K562 (cell line): Measurements from ENCODE around the gene SLAMF9. TPM values are rescaled to one million over a fixed set of nuclear protein-coding genes. Genes with fewer than 3 reads are reported as not detected.

Experiments used
- ATAC-seq: fragments of 200-7000 bp; cut with Tn5 transposase; 3 replicates; pipeline ENCODE4 v1.9.1; 2020; ENCODE audit warnings: moderate library complexity
- BruUV-seq: library from RNA; stranded (reverse); fragments of 400-500 nt; replicated peaks from 2 replicates; lab custom pipeline; 2021; lab: Mats Ljungman, UMichigan
- CTCF ChIA-PET: fragments of 300-600 bp; formaldehyde crosslinking; extraction: SDS; loops from one replicate; lab custom pipeline; 2021; ENCODE audit warnings: low intra/inter-chr PET ratio; lab: Yijun Ruan, JAX
- POLR2A ChIA-PET: fragments of 300-600, 350-650 bp; sonication (Branson Sonifier 250); formaldehyde crosslinking; extraction: SDS; loops from one replicate; lab custom pipeline; 2021; ENCODE audit warnings: antibody characterized with exemption, inconsistent platforms; lab: Yijun Ruan, JAX
- DNase-seq, 4 experiments: peaks; one replicate each; pipeline versions ENCODE4 v3.0.0 to v3.0.0-alpha.2; 2011 to 2018; ENCODE audit warnings: low spot score in 3 of 4, mixed read lengths in 3 of 4; ENCODE audit errors: extremely low read depth in 1 of 4
- FAIRE-seq: peaks from 2 replicates; lab custom pipeline; 2011; peaks lifted over from hg19 to GRCh38; lab: Jason Lieb, UNC
- H2AFZ ChIP-seq: 2 replicates; pipeline ENCODE4 v1.6.0; 2011; ENCODE audit warnings: low read depth, low read length, control low read depth, inconsistent platforms
- H3K27ac ChIP-seq: fragments of 200-600 bp; 3 replicates; pipeline ENCODE4 v1.8.0; 2011; ENCODE audit warnings: low read depth, mild to moderate bottlenecking, control low read depth, inconsistent platforms, low read length, moderate library complexity, mixed read lengths; ENCODE audit errors: extremely low read depth
- H3K27me3 ChIP-seq, 2 experiments: fragments of 300-600 bp in 1 of 2; 2 replicates in 1 of 2; 3 replicates in 1 of 2; pipeline versions ENCODE4 v1.6.0 to v1.8.0; 2011; ENCODE audit warnings: inconsistent platforms in 2 of 2, low read length in 2 of 2, mild to moderate bottlenecking in 1 of 2, mixed read lengths in 1 of 2, moderate library complexity in 1 of 2; ENCODE audit not compliant: control insufficient read depth in 2 of 2, insufficient read depth in 2 of 2
- H3K36me3 ChIP-seq: fragments of 300-600 bp; 3 replicates; pipeline ENCODE4 v1.8.0; 2011; ENCODE audit warnings: mild to moderate bottlenecking, low read length, inconsistent platforms; ENCODE audit not compliant: control insufficient read depth, insufficient read depth
- H3K4me1 ChIP-seq, 2 experiments: fragments of 200-600 bp in 1 of 2; replicated peaks in 1 of 2; 2 replicates in 1 of 2; 3 replicates in 1 of 2; pipeline versions ENCODE4 v1.5.1 to v1.8.0; 2011; ENCODE audit warnings: inconsistent platforms in 2 of 2, low read length in 2 of 2, mild to moderate bottlenecking in 1 of 2, mixed read lengths in 1 of 2, moderate library complexity in 1 of 2; ENCODE audit not compliant: control insufficient read depth in 2 of 2, insufficient read depth in 2 of 2
- H3K4me2 ChIP-seq: 2 replicates; pipeline ENCODE4 v1.6.1; 2011; ENCODE audit warnings: low read length, control low read depth, inconsistent platforms, mixed read lengths; ENCODE audit not compliant: insufficient read depth
- H3K4me3 ChIP-seq: fragments of 200-600 bp; sonication (generic), shearing (Covaris generic); 2 replicates; pipeline ENCODE4 v1.5.1; 2016; ENCODE audit warnings: control low read depth, inconsistent platforms
- H3K79me2 ChIP-seq: fragments of 200-600 bp; 3 replicates; pipeline ENCODE4 v1.8.0; 2011; ENCODE audit warnings: low read length, inconsistent platforms; ENCODE audit not compliant: control insufficient read depth, insufficient read depth
- H3K9ac ChIP-seq, 2 experiments: 2 replicates each; pipeline versions ENCODE4 v1.6.0 to v1.6.1; 2011; ENCODE audit warnings: low read depth in 2 of 2, low read length in 2 of 2, control low read depth in 1 of 2, inconsistent platforms in 1 of 2, mild to moderate bottlenecking in 1 of 2, mixed read lengths in 1 of 2; ENCODE audit not compliant: insufficient read depth in 1 of 2
- H3K9me1 ChIP-seq: one replicate; pipeline ENCODE4 v1.6.0; 2011; ENCODE audit warnings: inconsistent platforms, mild to moderate bottlenecking, low read length, moderate library complexity; ENCODE audit not compliant: control insufficient read depth, insufficient read depth
- H3K9me3 ChIP-seq: replicated peaks from 2 replicates; pipeline ENCODE4 v1.5.1; 2011; ENCODE audit warnings: low read depth, low read length, inconsistent platforms; ENCODE audit not compliant: control insufficient read depth, insufficient read depth
- H4K20me1 ChIP-seq: replicated peaks from 2 replicates; pipeline ENCODE4 v1.6.1; 2011; ENCODE audit warnings: low read length, inconsistent platforms, mixed read lengths; ENCODE audit not compliant: control insufficient read depth, insufficient read depth
- TFAP4 ChIP-seq: sonication (generic); formaldehyde crosslinking; IDR thresholded peaks from 2 replicates; pipeline ENCODE4 v1.8.0; 2022; ENCODE audit warnings: missing genetic modification reagents, mild to moderate bottlenecking, moderate library complexity, borderline replicate concordance
- ZBTB8A ChIP-seq: fragments of 450-650 bp; IDR thresholded peaks from 2 replicates; pipeline ENCODE4 v1.6.1; 2018; ENCODE audit warnings: mild to moderate bottlenecking, moderate library complexity; ENCODE audit not compliant: partially characterized antibody
- WGBS: fragments of 100-300 bp; shearing (Covaris generic); methylation state at CpG from one replicate; pipeline ENCODE4 v1.1.6; 2016; ENCODE audit warnings: low coverage, mixed read lengths; ENCODE audit not compliant: insufficient coverage; ENCODE audit errors: missing lambda C conversion rate; 5-methylcytosine and 5-hydroxymethylcytosine counted together
- in situ Hi-C: fragments of 300-500 bp; cut with MboI; formaldehyde crosslinking; loops from 4 replicates; pipeline ENCODE4 v1.15.0; 2018; ENCODE audit warnings: inconsistent platforms, mixed read lengths
- intact Hi-C: fragments of 100-400 bp; cut with micrococcal nuclease; formaldehyde crosslinking; loops from 2 replicates; pipeline ENCODE4 v1.14.2; 2022
- polyA plus RNA-seq, 8 experiments: library from polyadenylated mRNA; depleted of rRNA in 4 of 8; stranded (reverse) in 5 of 8; unstranded in 3 of 8; fragments of >200 nt; fragmentation: Nextera tagmentation in 2 of 8; fragmentation: Illumina TruSeq in 1 of 8; extraction: Ambion mirVana in 2 of 8; extraction: Trizol in 1 of 8; gene quantifications; 2 replicates each; pipeline versions ENCODE4 v1.2.1 to v1.2.3, GENCODE V29; 2011 to 2014; ENCODE audit warnings: inconsistent platforms in 1 of 8, missing spikeins in 1 of 8
- total RNA-seq, 7 experiments: library from RNA; depleted of rRNA in 6 of 7; stranded (reverse); fragments of >200 nt in 6 of 7; fragmentation: Illumina TruSeq in 2 of 7; extraction: Trizol in 2 of 7; gene quantifications; 2 replicates each; pipeline versions ENCODE4 v1.2.1 to v1.2.3, GENCODE V29; 2011 to 2021; ENCODE audit warnings: low replicate concordance in 1 of 7

Gene SLAMF9
- total and polyA plus RNA-seq, 9 of the 15 experiments (the other 6 are each of a cell fraction or from before 2014, with no cell fraction given) = 0.13 to 0.21 TPM; not detected in 7

DNA sequence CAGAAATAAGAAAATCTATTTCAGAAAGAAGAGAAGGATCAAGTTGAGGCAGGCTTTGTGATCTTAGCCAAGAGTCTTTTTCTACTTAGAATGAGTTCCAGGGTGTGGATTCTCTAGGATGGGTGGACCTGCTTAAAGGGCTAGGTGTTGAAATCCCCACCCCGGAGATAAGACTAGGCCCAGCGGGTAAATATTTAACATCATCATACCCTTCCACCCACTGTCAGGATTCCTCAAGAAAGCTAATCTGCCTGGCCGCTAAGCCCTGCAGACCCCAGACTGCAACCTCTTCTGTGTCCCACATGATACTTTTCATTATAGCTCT, 14.4 kb downstream of the SLAMF9 start:
- FAIRE-seq (no peak), ATAC-seq (no peak), DNase-seq (no peak)
- ChIA-PET POLR2A (interaction anchor here (0.6 to 1.5 kb wide), 3 partner anchors 18 to 158 kb away, joined by 3 to 5 read pairs (median 3); no protein-coding TSS in a partner anchor), CTCF (interaction anchor here (6.5 kb wide), 1 partner anchor 67 kb away, joined by 75 read pairs; no protein-coding TSS in a partner anchor)
- H3K4me1 ChIP-seq = peaks cover 4 to 15% of the 10 kb centered on the region in 2 experiments; a peak in 4 of 5 replicates
- no peaks in the 10 kb centered on the region for H3K79me2 ChIP-seq
- H3K9me3 ChIP-seq = no peaks in the 10 kb centered on the region
- no peak overlapping the region for H3K4me3 ChIP-seq
- H4K20me1 ChIP-seq = peaks cover 7% of the 10 kb centered on the region; the same call in 1 of the 2 replicates
- intact Hi-C loops (loop anchor here (5.0 kb wide), 2 partner anchors 142 to 143 kb away; partner anchors contain the start of gene KCNJ9), in situ Hi-C loops (loop anchor here (5.0 kb wide), 1 partner anchor 68 kb away; no protein-coding TSS in a partner anchor)
- no peak overlapping the region for H3K27ac ChIP-seq
- no peak overlapping the region for H2AFZ ChIP-seq
- no TSS peak for BruUV-seq
- peaks cover 4 to 56% of the 10 kb centered on the region in 2 experiments for H3K27me3 ChIP-seq
- H3K4me2 ChIP-seq = no peak overlapping the region
- no peaks in the 10 kb centered on the region for H3K9me1 ChIP-seq
- no peak overlapping the region for H3K9ac ChIP-seq
- WGBS = 13% methylated on average over 2 of the region's 3 CpGs
- no peak for TF ChIP-seq TFAP4 (CRISPR knock-in tag)
- TF ChIP-seq ZBTB8A = no peak
- no peaks in the 10 kb centered on the region for H3K36me3 ChIP-seq
